ENCODE data around the gene KRT8.
"Not testable (repeated sequence)": the region's sequence is repeated elsewhere in the genome, so short reads cannot be mapped to it uniquely, and the experiment has no call there.

The KRT8 gene

DNA sequence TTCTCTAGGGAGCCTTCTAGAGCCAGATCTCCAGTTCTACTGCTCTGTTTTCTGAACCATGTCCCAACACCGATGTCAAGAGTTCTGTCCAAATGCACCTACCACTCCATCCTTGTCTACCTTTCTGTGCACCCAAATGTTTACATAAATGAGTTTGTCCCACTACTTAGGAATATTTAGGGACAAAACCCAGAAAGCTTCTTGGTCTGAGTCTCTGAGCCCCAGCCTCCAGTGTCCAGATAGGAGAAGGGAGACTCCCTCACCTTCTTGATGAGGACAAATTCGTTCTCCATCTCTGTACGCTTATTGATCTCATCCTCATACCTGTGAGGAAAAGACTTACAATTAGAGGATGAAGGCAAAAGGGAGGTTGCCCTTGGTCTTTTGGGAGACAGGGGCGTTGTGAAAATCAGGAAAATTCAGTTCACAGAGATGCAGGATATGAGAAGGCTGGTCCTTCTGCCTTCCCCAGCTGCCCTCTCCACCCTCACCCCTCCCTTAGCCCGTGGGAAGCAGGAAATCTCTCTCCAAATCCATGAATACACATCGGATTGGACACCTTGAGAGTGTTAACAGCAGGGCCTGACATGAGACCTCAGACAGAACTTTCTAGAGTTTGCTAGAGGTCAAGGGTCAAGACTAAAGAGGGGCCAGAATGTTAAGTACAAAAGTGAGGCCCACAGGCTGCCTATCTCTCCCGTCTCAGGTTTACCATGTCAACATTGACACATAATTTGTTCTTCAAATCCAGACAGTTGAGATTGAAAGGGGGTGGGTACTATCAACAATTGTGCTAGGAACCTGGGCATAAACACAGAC, 3.8 kb downstream of the KRT8 start:
- no peak for DNase-seq

DNA sequence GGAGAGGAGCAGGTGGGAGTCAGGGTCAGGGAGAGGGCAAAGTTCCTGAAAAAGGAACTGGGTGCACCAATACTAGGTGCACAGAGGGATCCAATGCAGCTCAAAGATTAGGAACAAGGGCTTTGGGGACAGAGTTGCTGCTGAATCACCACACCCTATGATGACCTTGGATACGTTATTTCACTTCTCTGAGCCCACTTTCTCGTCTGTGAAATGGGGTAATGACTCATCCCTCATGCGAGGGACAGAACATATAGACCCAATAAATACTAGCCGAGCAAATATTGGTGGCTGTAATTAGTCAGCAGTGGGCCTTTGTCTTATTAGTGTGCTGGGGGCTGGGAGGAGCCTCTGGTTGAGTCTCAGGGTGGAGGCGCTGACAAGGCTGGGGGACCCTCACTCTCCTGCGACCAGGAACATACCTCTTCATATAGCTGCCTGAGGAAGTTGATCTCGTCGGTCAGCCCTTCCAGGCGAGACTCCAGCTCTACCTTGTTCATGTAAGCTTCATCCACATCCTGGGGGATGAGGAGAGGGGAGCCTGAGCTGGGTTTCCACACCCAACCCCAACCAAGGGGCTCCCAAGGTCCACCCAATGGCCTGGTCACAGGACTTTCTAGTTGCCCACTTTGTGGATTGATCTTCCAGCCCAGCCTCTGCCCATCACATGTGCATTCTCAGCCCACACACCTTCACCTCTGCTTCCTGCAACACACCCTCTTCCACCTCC, 4.5 kb downstream of the KRT8 start:
- no peak for DNase-seq

- DNase-seq: no peak
Observed at GRCh38 chr12:52899338-52900035, 5.4 kb downstream of the KRT8 start.

GRCh38 chr12:52896190-52897100, 8.4 kb downstream of the KRT8 start:
- no peak for DNase-seq

- no peak for DNase-seq
Observed at GRCh38 chr12:52895726-52896189, 9.1 kb downstream of the KRT8 start.

- no peak for DNase-seq
Observed at GRCh38 chr12:52892974-52893373, 11.9 kb downstream of the KRT8 start.

- no peak for DNase-seq
Observed at GRCh38 chr12:52892207-52892852, 12.5 kb downstream of the KRT8 start.

DNA sequence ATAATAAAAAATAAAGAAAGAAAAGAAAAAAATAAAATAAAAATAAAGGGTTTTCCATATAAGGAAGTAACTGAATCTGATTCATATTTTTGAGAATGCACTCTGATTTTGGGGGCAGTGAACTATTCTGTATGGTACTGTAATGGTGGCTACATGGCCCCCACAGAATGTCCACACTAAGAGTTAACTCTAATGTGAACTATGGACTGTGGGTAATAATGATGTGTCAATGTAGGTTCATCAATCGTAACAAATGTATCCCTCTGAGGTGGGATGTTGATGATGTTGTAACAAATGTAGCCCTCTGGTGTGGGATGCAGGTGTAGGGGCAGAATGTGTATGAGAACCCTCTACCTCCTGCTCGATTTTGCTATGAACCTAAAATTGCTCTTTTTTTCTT, 13.8 kb downstream of the KRT8 start:
- no peak for DNase-seq

DNA sequence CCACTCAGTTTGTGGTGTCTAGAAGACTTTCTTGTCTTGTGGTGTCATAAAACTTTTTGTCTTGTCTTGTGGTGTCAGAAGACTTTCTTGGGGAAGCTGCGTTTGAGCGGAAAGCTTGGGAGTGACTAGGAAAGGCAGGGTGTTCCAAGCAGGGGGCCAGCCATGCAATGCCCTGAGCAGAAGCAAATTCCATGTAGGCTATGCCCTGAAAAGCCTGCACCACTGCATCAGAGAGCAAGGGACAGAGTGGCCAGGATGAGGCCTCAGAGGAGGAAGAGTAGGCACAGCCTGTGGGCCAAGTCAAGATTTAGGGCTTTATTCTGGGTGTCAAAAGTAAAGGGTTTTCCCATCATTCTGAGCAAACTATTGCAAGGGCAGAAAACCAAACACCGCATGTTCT, 14.5 kb downstream of the KRT8 start:
- no peak for DNase-seq

GRCh38 chr12:52884526-52885293, 20.2 kb downstream of the KRT8 start:
- DNase-seq: no peak

GRCh38 chr12:52880499-52880898, 24.4 kb downstream of the KRT8 start:
- DNase-seq: not testable (repeated sequence)

- peak; percentile 46 for DNase-seq
Observed at GRCh38 chr12:52879394-52880351, 25.2 kb downstream of the KRT8 start.

DNA sequence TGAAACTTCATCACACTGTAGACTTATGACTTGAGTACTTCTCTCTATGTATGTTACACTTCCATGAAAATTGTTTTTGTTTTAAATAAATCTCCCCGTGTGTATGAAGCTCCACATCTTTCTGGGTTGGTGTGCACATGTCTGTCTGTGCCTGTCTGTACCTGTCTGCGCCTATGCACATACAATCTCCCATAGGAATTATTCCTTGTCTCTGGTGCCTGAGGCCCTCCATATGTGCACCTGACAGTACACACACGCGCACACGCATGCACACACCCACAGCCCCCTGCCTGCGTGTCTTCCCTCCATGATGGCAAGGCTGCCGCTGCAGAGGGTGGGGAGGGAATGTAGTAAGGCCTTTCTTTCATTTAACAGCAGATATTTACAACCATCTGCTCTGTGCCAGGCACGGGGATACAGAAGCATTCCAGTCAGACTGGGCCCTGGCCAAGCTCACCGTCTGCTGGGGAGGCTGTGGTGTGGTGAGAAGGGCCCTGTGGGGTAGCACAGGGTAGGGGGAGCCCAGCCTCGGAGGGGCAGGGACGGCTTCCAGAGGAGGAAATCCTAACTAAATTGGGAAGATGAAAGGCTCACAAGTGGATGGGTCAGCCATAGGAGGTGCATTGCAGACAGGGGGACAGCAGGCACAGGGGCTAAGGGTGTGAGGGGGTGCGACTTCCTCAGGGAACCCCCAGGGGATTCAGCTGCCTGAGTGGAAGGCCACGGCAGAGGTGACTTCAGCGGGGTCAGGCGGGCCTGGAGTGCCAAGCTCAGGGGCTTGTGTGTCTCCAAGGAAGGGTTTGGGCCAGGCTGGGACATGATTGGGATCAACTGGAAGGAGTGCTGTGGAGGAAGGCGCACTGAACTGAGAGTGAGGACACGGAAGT, 26.1 kb downstream of the KRT8 start:
- DNase-seq: no peak

DNA sequence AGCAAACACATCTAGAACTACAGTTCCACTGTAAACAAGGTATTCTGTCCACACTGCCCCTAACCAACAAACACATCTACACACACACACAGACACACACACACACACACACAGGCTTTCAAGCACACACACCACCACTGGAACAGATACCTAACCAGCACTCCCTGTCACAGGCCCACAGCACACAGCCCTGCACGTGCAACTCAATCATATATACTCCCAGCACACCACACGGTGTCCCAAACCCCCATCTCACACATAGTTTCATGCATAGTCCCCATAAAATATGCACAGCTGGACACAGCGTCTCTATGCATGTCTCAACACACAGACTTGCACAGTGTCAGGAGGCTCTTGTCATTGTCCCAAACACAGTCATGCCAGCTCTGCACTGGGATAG, 27.6 kb downstream of the KRT8 start:
- DNase-seq: no peak

- peak; percentile 32 for DNase-seq
Observed at GRCh38 chr12:52876372-52876771, 28.5 kb downstream of the KRT8 start.

- no peak for DNase-seq
Observed at GRCh38 chr12:52874573-52875435, 30.1 kb downstream of the KRT8 start.

GRCh38 chr12:52873832-52874572, 30.9 kb downstream of the KRT8 start:
- DNase-seq: no peak

Measured in NCI-H524 treated with DMSO at 0.1 percent for 48 hours (cell line).